Measurements from ENCODE around the gene PRMT7. TPM values are rescaled to one million over a fixed set of nuclear protein-coding genes. Genes with fewer than 3 reads are reported as not detected.

The PRMT7 gene
- total and polyA plus RNA-seq, 2 of the 8 experiments (the other 6 are each of a cell fraction or from before 2014, with no cell fraction given), result 48.2 to 49.3 TPM

GRCh38 chr16:68310774-68311511 is at the start of gene PRMT7, which contains the start of gene SLC7A6OS (continued):
- TF ChIP-seq MAX (IDR thresholded peaks at IDR 0.05), result peak; percentile 85
- peak; percentile 86 for TF ChIP-seq TAF1 (IDR thresholded peaks at IDR 0.05; ENCODE audit: low read depth, low read length)
- no peak for TF ChIP-seq RNF2 (IDR thresholded peaks at IDR 0.05; ENCODE audit: borderline replicate concordance, low read depth, low read length, missing control alignments, poor library complexity, severe bottlenecking)
- TF ChIP-seq BRCA1 (IDR thresholded peaks at IDR 0.05; ENCODE audit: low read depth, low read length), result no peak
- no peak for TF ChIP-seq SUZ12 (IDR thresholded peaks at IDR 0.05; ENCODE audit: low read length)
- TF ChIP-seq KDM4A (IDR thresholded peaks at IDR 0.05; ENCODE audit: low read depth, low read length, severe bottlenecking), result peak; percentile 98
- TF ChIP-seq RXRA (IDR thresholded peaks at IDR 0.05; ENCODE audit: insufficient read depth, low read depth, low read length), result no peak
- no peak; the same call in 1 of the 2 replicates for TF ChIP-seq GTF2F1 (IDR thresholded peaks at IDR 0.05; ENCODE audit: borderline replicate concordance, low read depth, low read length)
- no peak for TF ChIP-seq BCL11A (IDR thresholded peaks at IDR 0.05; ENCODE audit: low read depth in 2 of 2, low read length in 2 of 2)
